ENCODE results near the gene GRK5. TPM values are rescaled to one million over a fixed set of nuclear protein-coding genes. Genes with fewer than 3 reads are reported as not detected.
A peak's percentile ranks its signal among the peaks of the same experiment; 100 is the strongest.
"Not testable (repeated sequence)": the region's sequence is repeated elsewhere in the genome, so short reads cannot be mapped to it uniquely, and the experiment has no call there.

Gene GRK5
- total RNA-seq, 1 experiment from 2014 or later: 58.2 TPM

DNA sequence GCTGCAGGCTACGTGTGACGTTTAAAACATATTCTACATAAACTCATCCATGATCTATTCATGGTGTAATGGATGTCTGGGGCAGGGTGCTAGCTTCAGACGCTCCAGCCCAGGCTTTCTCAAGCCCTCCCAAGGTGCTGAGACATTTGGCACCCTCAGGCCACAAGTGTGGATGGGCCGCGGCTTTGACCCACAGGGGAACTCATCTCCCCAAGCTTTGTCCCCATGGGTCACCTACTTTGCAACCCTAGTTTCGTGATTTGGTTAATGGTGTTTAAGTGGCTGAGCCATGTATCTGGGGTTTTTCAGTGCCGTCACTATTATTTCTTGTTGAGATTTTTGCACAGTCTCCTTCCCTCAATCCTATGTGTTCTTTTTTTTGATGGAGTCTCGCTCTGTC lies 66.0 kb downstream of the GRK5 start:
- ChIA-PET CTCF (no interaction called here), POLR2A (ENCODE audit: low non-redundant PET) (no interaction called here)
- no peak for DNase-seq (ENCODE audit: low spot score)
- TF ChIP-seq EZH2 (IDR thresholded peaks at IDR 0.05; ENCODE audit: borderline replicate concordance, low read depth, low read length, poor library complexity, severe bottlenecking): no peak
- TF ChIP-seq, protein P1, sequence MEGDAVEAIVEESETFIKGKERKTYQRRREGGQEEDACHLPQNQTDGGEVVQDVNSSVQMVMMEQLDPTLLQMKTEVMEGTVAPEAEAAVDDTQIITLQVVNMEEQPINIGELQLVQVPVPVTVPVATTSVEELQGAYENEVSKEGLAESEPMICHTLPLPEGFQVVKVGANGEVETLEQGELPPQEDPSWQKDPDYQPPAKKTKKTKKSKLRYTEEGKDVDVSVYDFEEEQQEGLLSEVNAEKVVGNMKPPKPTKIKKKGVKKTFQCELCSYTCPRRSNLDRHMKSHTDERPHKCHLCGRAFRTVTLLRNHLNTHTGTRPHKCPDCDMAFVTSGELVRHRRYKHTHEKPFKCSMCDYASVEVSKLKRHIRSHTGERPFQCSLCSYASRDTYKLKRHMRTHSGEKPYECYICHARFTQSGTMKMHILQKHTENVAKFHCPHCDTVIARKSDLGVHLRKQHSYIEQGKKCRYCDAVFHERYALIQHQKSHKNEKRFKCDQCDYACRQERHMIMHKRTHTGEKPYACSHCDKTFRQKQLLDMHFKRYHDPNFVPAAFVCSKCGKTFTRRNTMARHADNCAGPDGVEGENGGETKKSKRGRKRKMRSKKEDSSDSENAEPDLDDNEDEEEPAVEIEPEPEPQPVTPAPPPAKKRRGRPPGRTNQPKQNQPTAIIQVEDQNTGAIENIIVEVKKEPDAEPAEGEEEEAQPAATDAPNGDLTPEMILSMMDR (conservative IDR thresholded peaks at IDR 0.05; ENCODE audit: low read depth, low read length): no peak
- Histone ChIP-seq H3K4me3 (ENCODE audit: low read depth, low read length, poor library complexity, severe bottlenecking) (no peak overlapping the region), H3K9me3 (ENCODE audit: low read depth, low read length, poor library complexity, severe bottlenecking) (no peaks in the 10 kb centered on the region), H3K27ac (ENCODE audit: low read depth, low read length, poor library complexity, severe bottlenecking) (no peak overlapping the region), H3K27me3 (replicated peaks; ENCODE audit: insufficient read depth, low read depth, low read length, poor library complexity) (no peaks in the 10 kb centered on the region), H3K4me1 (ENCODE audit: insufficient read depth, low read length, poor library complexity, severe bottlenecking) (peaks cover 28% of the 10 kb centered on the region), H3K36me3 (ENCODE audit: insufficient read depth, low read length, poor library complexity, severe bottlenecking) (no peaks in the 10 kb centered on the region)
- intact Hi-C loops (cut with micrococcal nuclease; ENCODE audit: unreplicated experiment): no loop called here
- BruUV-seq (replicated peaks): no TSS peak

DNA sequence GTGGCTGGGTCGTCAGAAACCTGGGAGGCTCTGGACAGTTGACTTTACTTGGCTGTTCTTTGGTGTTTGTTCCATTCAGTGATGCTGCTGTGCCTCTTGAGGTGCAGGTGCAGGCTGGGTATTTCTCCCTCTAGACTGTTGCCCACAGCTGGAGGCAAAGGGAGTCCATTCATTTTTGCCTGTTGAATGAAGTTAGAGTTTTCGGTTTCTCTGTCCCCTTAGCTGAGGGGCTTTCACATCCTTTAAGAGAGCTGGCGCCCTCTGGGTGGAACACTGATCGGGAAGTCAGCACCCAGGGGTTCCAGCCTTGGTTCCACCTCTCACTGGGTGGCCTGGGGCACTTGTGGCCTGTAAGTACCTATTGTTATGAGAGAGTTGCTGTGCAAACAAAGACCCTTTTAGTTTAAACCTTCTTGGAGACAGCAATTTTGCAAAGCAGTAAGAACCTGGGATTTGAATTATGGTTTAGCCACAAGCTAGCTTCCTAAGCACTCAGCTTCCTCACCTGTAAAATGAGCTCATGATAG lies 67.2 kb downstream of the GRK5 start:
- BruUV-seq (replicated peaks): no TSS peak
- Histone ChIP-seq H3K4me1 (ENCODE audit: insufficient read depth, low read length, poor library complexity, severe bottlenecking) (peaks cover 23% of the 10 kb centered on the region), H3K36me3 (ENCODE audit: insufficient read depth, low read length, poor library complexity, severe bottlenecking) (no peaks in the 10 kb centered on the region), H3K9me3 (ENCODE audit: low read depth, low read length, poor library complexity, severe bottlenecking) (no peaks in the 10 kb centered on the region), H3K27me3 (replicated peaks; ENCODE audit: insufficient read depth, low read depth, low read length, poor library complexity) (no peaks in the 10 kb centered on the region), H3K27ac (ENCODE audit: low read depth, low read length, poor library complexity, severe bottlenecking) (peak overlapping the region; percentile 11), H3K4me3 (ENCODE audit: low read depth, low read length, poor library complexity, severe bottlenecking) (no peak overlapping the region)
- TF ChIP-seq EZH2 (IDR thresholded peaks at IDR 0.05; ENCODE audit: borderline replicate concordance, low read depth, low read length, poor library complexity, severe bottlenecking): no peak
- TF ChIP-seq, protein P1 (conservative IDR thresholded peaks at IDR 0.05; ENCODE audit: low read depth, low read length): no peak
- CTCF ChIA-PET: interaction anchor here (0.5 kb wide), 1 partner anchor 66 kb away, joined by 9 read pairs; no protein-coding TSS in a partner anchor
- POLR2A ChIA-PET (ENCODE audit: low non-redundant PET): no interaction called here
- intact Hi-C loops (cut with micrococcal nuclease; ENCODE audit: unreplicated experiment): no loop called here
- no peak for DNase-seq (ENCODE audit: low spot score)

DNA sequence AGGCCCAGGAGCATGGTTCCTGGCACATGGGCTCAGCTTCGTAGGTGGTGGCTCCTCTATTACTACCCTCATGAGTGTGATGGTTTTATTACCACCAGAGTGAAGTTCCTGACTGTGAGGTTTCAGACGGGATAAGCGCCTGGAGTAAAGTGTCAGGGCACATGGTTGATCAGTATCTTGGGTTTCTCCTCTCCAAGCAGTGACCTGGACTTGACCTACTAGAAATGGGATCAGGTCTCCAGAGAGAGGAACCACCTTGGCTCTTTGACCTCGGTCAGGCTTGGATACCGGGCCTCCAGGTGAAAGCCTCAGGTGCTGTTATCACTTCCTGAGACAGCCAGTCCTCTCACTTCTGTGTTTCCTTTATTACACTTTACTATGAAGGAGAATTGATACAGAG lies 67.7 kb downstream of the GRK5 start:
- H3K36me3 ChIP-seq (ENCODE audit: insufficient read depth, low read length, poor library complexity, severe bottlenecking): no peaks in the 10 kb centered on the region
- DNase-seq (ENCODE audit: low spot score): no peak
- H3K27me3 ChIP-seq (replicated peaks; ENCODE audit: insufficient read depth, low read depth, low read length, poor library complexity): no peaks in the 10 kb centered on the region
- intact Hi-C loops (cut with micrococcal nuclease; ENCODE audit: unreplicated experiment): no loop called here
- ChIA-PET CTCF (no interaction called here), POLR2A (ENCODE audit: low non-redundant PET) (no interaction called here)
- peaks cover 23% of the 10 kb centered on the region for H3K4me1 ChIP-seq (ENCODE audit: insufficient read depth, low read length, poor library complexity, severe bottlenecking)
- no peak overlapping the region for H3K4me3 ChIP-seq (ENCODE audit: low read depth, low read length, poor library complexity, severe bottlenecking)
- no TSS peak for BruUV-seq (replicated peaks)
- H3K27ac ChIP-seq (ENCODE audit: low read depth, low read length, poor library complexity, severe bottlenecking): peak overlapping the region; percentile 11
- TF ChIP-seq, protein P1 (conservative IDR thresholded peaks at IDR 0.05; ENCODE audit: low read depth, low read length): no peak
- no peak for TF ChIP-seq EZH2 (IDR thresholded peaks at IDR 0.05; ENCODE audit: borderline replicate concordance, low read depth, low read length, poor library complexity, severe bottlenecking)
- H3K9me3 ChIP-seq (ENCODE audit: low read depth, low read length, poor library complexity, severe bottlenecking): no peaks in the 10 kb centered on the region

DNA sequence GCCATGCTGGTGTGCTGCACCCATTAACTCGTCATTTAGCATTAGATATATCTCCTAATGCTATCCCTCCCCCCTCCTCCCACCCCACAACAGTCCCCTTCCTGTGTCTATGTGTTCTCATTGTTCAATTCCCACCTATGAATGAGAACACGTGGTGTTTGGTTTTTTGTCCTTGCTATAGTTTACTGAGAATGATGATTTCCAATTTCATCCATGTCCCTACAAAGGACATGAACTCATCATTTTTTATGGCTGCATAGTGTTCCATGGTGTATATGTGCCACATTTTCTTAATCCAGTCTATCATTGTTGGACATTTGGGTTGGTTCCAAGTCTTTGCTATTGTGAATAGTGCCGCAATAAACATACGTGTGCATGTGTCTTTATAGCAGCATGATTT lies 68.8 kb downstream of the GRK5 start:
- CTCF ChIA-PET; POLR2A ChIA-PET (ENCODE audit: low non-redundant PET); intact Hi-C loops (cut with micrococcal nuclease; ENCODE audit: unreplicated experiment); H3K27ac ChIP-seq (ENCODE audit: low read depth, low read length, poor library complexity, severe bottlenecking); BruUV-seq (replicated peaks); H3K36me3 ChIP-seq (ENCODE audit: insufficient read depth, low read length, poor library complexity, severe bottlenecking); H3K9me3 ChIP-seq (ENCODE audit: low read depth, low read length, poor library complexity, severe bottlenecking); DNase-seq (ENCODE audit: low spot score); H3K27me3 ChIP-seq (replicated peaks; ENCODE audit: insufficient read depth, low read depth, low read length, poor library complexity); H3K4me3 ChIP-seq (ENCODE audit: low read depth, low read length, poor library complexity, severe bottlenecking): not testable (repeated sequence)
- peaks cover 27% of the 10 kb centered on the region for H3K4me1 ChIP-seq (ENCODE audit: insufficient read depth, low read length, poor library complexity, severe bottlenecking)
